ENCODE results near the gene FKBP1B.

Gene FKBP1B

GRCh38 chr2:24104906-24105305 is 55.4 kb downstream of the FKBP1B start:
- no peak for TF ChIP-seq EZH2phosphoT487 (conservative IDR thresholded peaks at IDR 0.05; ENCODE audit: low read length)
- no peak for TF ChIP-seq CTCF (IDR thresholded peaks at IDR 0.05; ENCODE audit: insufficient read depth, low read length, poor library complexity, severe bottlenecking)
- Histone ChIP-seq H3K79me2 (ENCODE audit: insufficient read depth, low read length) (no peaks in the 10 kb centered on the region), H3K9ac (ENCODE audit: low read length) (no peak overlapping the region), H4K20me1 (ENCODE audit: low read depth, low read length) (no peaks in the 10 kb centered on the region), H3F3A (ENCODE audit: insufficient read depth) (no peaks in the 10 kb centered on the region), H3K27ac (ENCODE audit: low read depth, low read length) (no peak overlapping the region), H3K36me3 (ENCODE audit: low read length) (no peaks in the 10 kb centered on the region), H3K9me3 (ENCODE audit: insufficient read depth, low read length) (no peaks in the 10 kb centered on the region), H3K27me3 (ENCODE audit: low read length) (no peaks in the 10 kb centered on the region), H2AFZ (ENCODE audit: low read depth, low read length, severe bottlenecking) (no peak overlapping the region), H3K9me2 (replicated peaks; ENCODE audit: insufficient read depth, low read length) (no peaks in the 10 kb centered on the region), H3K4me3 (ENCODE audit: insufficient read depth, low read length, poor library complexity, severe bottlenecking) (no peak overlapping the region), H3K4me2 (ENCODE audit: low read depth, low read length, poor library complexity, severe bottlenecking) (no peak overlapping the region)

GRCh38 chr2:24105816-24106215 is 56.3 kb downstream of the FKBP1B start:
- H3K79me2 ChIP-seq (ENCODE audit: insufficient read depth, low read length), result no peaks in the 10 kb centered on the region
- no peak overlapping the region for H3K4me2 ChIP-seq (ENCODE audit: low read depth, low read length, poor library complexity, severe bottlenecking)
- H4K20me1 ChIP-seq (ENCODE audit: low read depth, low read length), result no peaks in the 10 kb centered on the region
- no peaks in the 10 kb centered on the region for H3K9me2 ChIP-seq (replicated peaks; ENCODE audit: insufficient read depth, low read length)
- no peaks in the 10 kb centered on the region for H3F3A ChIP-seq (ENCODE audit: insufficient read depth)
- H2AFZ ChIP-seq (ENCODE audit: low read depth, low read length, severe bottlenecking), result no peak overlapping the region
- no peaks in the 10 kb centered on the region for H3K9me3 ChIP-seq (ENCODE audit: insufficient read depth, low read length)
- H3K27ac ChIP-seq (ENCODE audit: low read depth, low read length), result no peak overlapping the region
- no peak overlapping the region for H3K4me3 ChIP-seq (ENCODE audit: insufficient read depth, low read length, poor library complexity, severe bottlenecking)
- no peaks in the 10 kb centered on the region for H3K36me3 ChIP-seq (ENCODE audit: low read length)
- no peaks in the 10 kb centered on the region for H3K27me3 ChIP-seq (ENCODE audit: low read length)
- TF ChIP-seq CTCF (IDR thresholded peaks at IDR 0.05; ENCODE audit: insufficient read depth, low read length, poor library complexity, severe bottlenecking), result no peak
- TF ChIP-seq EZH2phosphoT487 (conservative IDR thresholded peaks at IDR 0.05; ENCODE audit: low read length), result no peak
- H3K9ac ChIP-seq (ENCODE audit: low read length), result no peak overlapping the region

GRCh38 chr2:24106786-24107185 is 57.2 kb downstream of the FKBP1B start:
- no peaks in the 10 kb centered on the region for H3K9me3 ChIP-seq (ENCODE audit: insufficient read depth, low read length)
- no peaks in the 10 kb centered on the region for H3F3A ChIP-seq (ENCODE audit: insufficient read depth)
- no peaks in the 10 kb centered on the region for H4K20me1 ChIP-seq (ENCODE audit: low read depth, low read length)
- no peaks in the 10 kb centered on the region for H3K79me2 ChIP-seq (ENCODE audit: insufficient read depth, low read length)
- no peaks in the 10 kb centered on the region for H3K36me3 ChIP-seq (ENCODE audit: low read length)
- no peak overlapping the region for H2AFZ ChIP-seq (ENCODE audit: low read depth, low read length, severe bottlenecking)
- TF ChIP-seq EZH2phosphoT487 (conservative IDR thresholded peaks at IDR 0.05; ENCODE audit: low read length), result no peak
- no peak for TF ChIP-seq CTCF (IDR thresholded peaks at IDR 0.05; ENCODE audit: insufficient read depth, low read length, poor library complexity, severe bottlenecking)
- H3K9ac ChIP-seq (ENCODE audit: low read length), result no peak overlapping the region
- no peak overlapping the region for H3K27ac ChIP-seq (ENCODE audit: low read depth, low read length)
- no peak overlapping the region for H3K4me3 ChIP-seq (ENCODE audit: insufficient read depth, low read length, poor library complexity, severe bottlenecking)
- no peaks in the 10 kb centered on the region for H3K27me3 ChIP-seq (ENCODE audit: low read length)
- no peak overlapping the region for H3K4me2 ChIP-seq (ENCODE audit: low read depth, low read length, poor library complexity, severe bottlenecking)
- H3K9me2 ChIP-seq (replicated peaks; ENCODE audit: insufficient read depth, low read length), result no peaks in the 10 kb centered on the region
